GM23338 (cell line): ENCODE results near the gene TFF1. TPM values are rescaled to one million over a fixed set of nuclear protein-coding genes. Genes with fewer than 3 reads are reported as not detected.

Source experiments
- ATAC-seq: fragments of 200-7000 bp; cut with Tn5 transposase; 3 replicates; pipeline ENCODE4 v1.9.1; 2020
- DNase-seq: peaks from one replicate; pipeline ENCODE4 v3.0.0-alpha.2; 2015; ENCODE audit warnings: low spot score
- H2AFZ ChIP-seq: fragments of 200-600 bp; sonication (generic); 2 replicates; pipeline ENCODE4 v1.8.0; 2016; ENCODE audit warnings: antibody characterized with exemption, mild to moderate bottlenecking, moderate library complexity
- H3F3A ChIP-seq: fragments of 200-600 bp; sonication (generic); replicated peaks from 2 replicates; pipeline ENCODE4 v1.8.0; 2017; ENCODE audit warnings: antibody characterized with exemption, mixed run types, low read depth
- H3K27ac ChIP-seq: fragments of 200-600 bp; sonication (generic); 2 replicates; pipeline ENCODE4 v1.6.1; 2016; ENCODE audit warnings: low read depth
- H3K27me3 ChIP-seq: fragments of 200-600 bp; sonication (generic); 2 replicates; pipeline ENCODE4 v1.8.0; 2016; ENCODE audit warnings: mild to moderate bottlenecking, mixed run types, moderate library complexity; ENCODE audit not compliant: insufficient read depth
- H3K36me3 ChIP-seq: fragments of 200-600 bp; sonication (generic); 2 replicates; pipeline ENCODE4 v1.8.0; 2016; ENCODE audit warnings: mild to moderate bottlenecking; ENCODE audit not compliant: insufficient read depth
- H3K4me1 ChIP-seq: fragments of 200-600 bp; sonication (generic); 2 replicates; pipeline ENCODE4 v1.8.0; 2016; ENCODE audit warnings: mild to moderate bottlenecking, moderate library complexity; ENCODE audit not compliant: insufficient read depth
- H3K4me2 ChIP-seq: fragments of 200-600 bp; sonication (generic); 2 replicates; pipeline ENCODE4 v1.7.1; 2017; ENCODE audit warnings: mixed run types
- H3K4me3 ChIP-seq: fragments of 200-600 bp; sonication (generic); 2 replicates; pipeline ENCODE4 v1.6.1; 2016; ENCODE audit warnings: mixed run types
- H3K79me2 ChIP-seq: fragments of 200-600 bp; sonication (generic); replicated peaks from 2 replicates; pipeline ENCODE4 v1.8.0; 2017; ENCODE audit warnings: mild to moderate bottlenecking; ENCODE audit not compliant: insufficient read depth
- H3K9me2 ChIP-seq: fragments of 200-600 bp; sonication (generic); 2 replicates; pipeline ENCODE4 v1.8.0; 2017; ENCODE audit not compliant: insufficient read depth
- H4K20me1 ChIP-seq: fragments of 200-600 bp; sonication (generic); replicated peaks from 2 replicates; pipeline ENCODE4 v1.8.0; 2017; ENCODE audit warnings: mild to moderate bottlenecking; ENCODE audit not compliant: insufficient read depth
- H3K27ac Mint-ChIP-seq: 2 replicates; pipeline ENCODE4 v1.8.0; 2020; ENCODE audit warnings: inconsistent platforms, mild to moderate bottlenecking, moderate library complexity, mixed read lengths
- H3K27me3 Mint-ChIP-seq: 3 replicates; pipeline ENCODE4 v1.8.0; 2022; ENCODE audit warnings: low read depth, mild to moderate bottlenecking, moderate library complexity, mixed read lengths, inconsistent platforms; ENCODE audit not compliant: insufficient read depth, poor library complexity
- H3K36me3 Mint-ChIP-seq: 3 replicates; pipeline ENCODE4 v1.8.0; 2021; ENCODE audit warnings: low read depth, mild to moderate bottlenecking, inconsistent platforms, moderate library complexity, mixed read lengths
- H3K4me1 Mint-ChIP-seq: 3 replicates; pipeline ENCODE4 v1.8.0; 2020; ENCODE audit warnings: mild to moderate bottlenecking, inconsistent platforms, mixed read lengths
- H3K4me3 Mint-ChIP-seq: 3 replicates; pipeline ENCODE4 v1.8.0; 2021; ENCODE audit warnings: moderate library complexity, mild to moderate bottlenecking, inconsistent platforms, mixed read lengths
- H3K9me3 Mint-ChIP-seq: 3 replicates; pipeline ENCODE4 v1.8.0; 2020; ENCODE audit warnings: moderate library complexity, mild to moderate bottlenecking, inconsistent platforms, mixed read lengths
- CREB1 ChIP-seq: fragments of 250-450 bp; sonication (Bioruptor Pico); IDR thresholded peaks from 2 replicates; pipeline ENCODE4 v1.5.0; 2020; ENCODE audit warnings: low read depth, mild to moderate bottlenecking, moderate library complexity
- EZH2 ChIP-seq: fragments of 200-600 bp; sonication (generic); IDR thresholded peaks from one replicate; pipeline ENCODE4 v1.8.0; 2017; ENCODE audit warnings: antibody characterized with exemption, mild to moderate bottlenecking, low read depth; ENCODE audit not compliant: unreplicated experiment
- EZH2phosphoT487 ChIP-seq: fragments of 200-600 bp; sonication (generic); IDR thresholded peaks from one replicate; pipeline ENCODE4 v1.8.1; 2018; ENCODE audit warnings: antibody characterized with exemption; ENCODE audit not compliant: unreplicated experiment
- JUNB ChIP-seq: IDR thresholded peaks from one replicate; pipeline ENCODE4 v1.6.1; 2016; ENCODE audit warnings: antibody characterized with exemption; ENCODE audit not compliant: unreplicated experiment
- NANOG ChIP-seq: IDR thresholded peaks from 2 replicates; pipeline ENCODE4 v1.6.1; 2016; ENCODE audit warnings: antibody characterized with exemption, borderline replicate concordance
- POLR2AphosphoS5 ChIP-seq: IDR thresholded peaks from 2 replicates; pipeline ENCODE4 v1.6.1; 2016; ENCODE audit warnings: antibody characterized with exemption, low read depth
- STAT1 ChIP-seq: IDR thresholded peaks from one replicate; pipeline ENCODE4 v1.6.1; 2016; ENCODE audit warnings: antibody characterized with exemption; ENCODE audit not compliant: unreplicated experiment
- ZNF114 ChIP-seq: fragments of 250-450 bp; sonication (Bioruptor Pico); IDR thresholded peaks from 2 replicates; pipeline ENCODE4 v1.5.0; 2020; ENCODE audit warnings: mild to moderate bottlenecking, moderate library complexity
- ZNF331 ChIP-seq: fragments of 250-450 bp; sonication (Bioruptor Pico); IDR thresholded peaks from 2 replicates; pipeline ENCODE4 v1.5.0; 2020; ENCODE audit warnings: low read depth, mild to moderate bottlenecking, moderate library complexity
- polyA plus RNA-seq: library from polyadenylated mRNA; unstranded; fragments of >200 nt; fragmentation: Nextera tagmentation; extraction: Ambion mirVana; gene quantifications from 2 replicates; pipeline ENCODE4 v1.2.1, GENCODE V29; 2016
- total RNA-seq: library from RNA; depleted of rRNA; stranded (reverse); fragments of >200 nt; shearing (Covaris generic); gene quantifications from 2 replicates; pipeline ENCODE4 v1.2.3, GENCODE V29; 2014
- TF ChIP-seq, protein P1 (sequence below): IDR thresholded peaks from one replicate; pipeline ENCODE4 v1.6.1; 2018; ENCODE audit warnings: antibody characterized with exemption; ENCODE audit not compliant: unreplicated experiment
- TF ChIP-seq, protein P2 (sequence below): IDR thresholded peaks from 2 replicates; pipeline ENCODE4 v1.6.1; 2016; ENCODE audit warnings: antibody characterized with exemption
- TF ChIP-seq, protein P3 (sequence below): fragments of 250-450 bp; sonication (Bioruptor Pico); IDR thresholded peaks from 2 replicates; pipeline ENCODE4 v1.5.0; 2020; ENCODE audit warnings: mild to moderate bottlenecking, moderate library complexity
- TF ChIP-seq, protein P4 (sequence below), 2 experiments: fragments of 200-600 bp in 1 of 2; sonication (generic) in 1 of 2; conservative IDR thresholded peaks; 2 replicates each; pipeline versions ENCODE4 v1.5.1 to v1.6.1; 2016 to 2017; ENCODE audit warnings: antibody characterized with exemption in 2 of 2, low read depth in 2 of 2, mild to moderate bottlenecking in 2 of 2, moderate library complexity in 1 of 2

Gene TFF1
- total and polyA plus RNA-seq, 2 experiments from 2014 or later, result not detected

DNA sequence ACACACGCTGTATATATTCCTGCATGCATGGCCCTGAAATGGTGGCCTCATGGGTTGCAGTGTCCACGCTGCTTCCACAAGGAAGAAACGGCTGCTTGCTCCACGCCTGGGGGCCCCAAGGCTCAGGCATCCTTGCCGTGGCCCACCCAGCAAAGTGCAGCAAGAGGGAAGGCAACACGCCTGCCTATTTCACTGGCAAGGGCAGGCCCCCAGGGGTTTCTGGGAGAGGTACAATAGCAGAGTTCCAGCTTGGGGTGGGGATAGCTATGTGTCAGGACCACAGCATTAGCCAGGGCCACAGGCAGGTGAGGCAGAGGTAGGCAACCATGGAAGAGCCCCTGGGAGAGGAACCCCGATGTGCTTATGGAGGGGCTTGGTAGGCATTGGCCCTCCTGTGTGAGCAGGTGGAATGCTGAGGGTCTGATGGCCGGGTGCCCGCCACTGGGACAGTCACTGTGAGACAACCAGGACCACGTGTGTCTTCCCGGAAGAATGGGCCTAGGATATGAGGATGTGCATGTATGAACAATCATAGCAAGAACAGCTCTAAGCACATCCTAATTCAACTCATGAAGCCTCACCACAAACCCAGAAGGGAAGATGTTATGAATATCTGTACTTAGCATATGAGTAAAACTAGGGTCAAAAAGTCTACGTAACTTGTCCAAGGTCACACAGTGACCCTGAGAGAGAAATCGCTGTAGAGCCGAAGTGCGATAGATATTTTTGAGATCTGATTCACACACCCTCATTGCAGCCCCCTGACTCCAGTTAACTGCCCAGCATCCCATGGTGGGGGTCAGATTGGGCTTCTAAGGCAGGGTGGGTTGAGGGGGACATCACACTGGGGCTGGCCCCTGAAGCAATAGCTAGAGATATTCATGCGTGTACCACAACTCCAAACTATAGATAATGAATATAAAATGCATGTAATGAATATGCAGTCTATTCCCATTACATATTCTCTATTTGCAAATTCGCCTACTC is 27.3 kb downstream of the TFF1 start:
- Mint-ChIP-seq H3K27ac (no peak overlapping the region), H3K4me1 (peaks cover 32% of the 10 kb centered on the region; the same call in 2 of the 3 replicates), H3K36me3 (no peaks in the 10 kb centered on the region), H3K27me3 (peaks cover 14% of the 10 kb centered on the region), H3K9me3 (no peaks in the 10 kb centered on the region), H3K4me3 (no peak overlapping the region)
- Histone ChIP-seq H3F3A (no peaks in the 10 kb centered on the region; the same call in 1 of the 2 replicates), H4K20me1 (no peaks in the 10 kb centered on the region), H3K36me3 (no peaks in the 10 kb centered on the region), H3K27ac (no peak overlapping the region; the same call in 1 of the 2 replicates), H3K27me3 (no peaks in the 10 kb centered on the region), H3K4me1 (peaks cover 14% of the 10 kb centered on the region; the same call in 1 of the 2 replicates), H2AFZ (0 out of 2 replicates have a peak overlapping the region, but pooled peaks have one; percentile 20), H3K9me2 (no peaks in the 10 kb centered on the region), H3K4me2 (no peak overlapping the region), H3K79me2 (no peaks in the 10 kb centered on the region), H3K4me3 (no peak overlapping the region)
- ATAC-seq (no peak), DNase-seq (no peak)
- TF ChIP-seq ZNF114 (no peak), CREB1 (CRISPR knock-in tag) (no peak), NANOG (no peak), EZH2 (no peak), JUNB (no peak), ZNF331 (CRISPR knock-in tag) (no peak), EZH2phosphoT487 (no peak), STAT1 (no peak), POLR2AphosphoS5 (no peak)
- TF ChIP-seq, protein P1, sequence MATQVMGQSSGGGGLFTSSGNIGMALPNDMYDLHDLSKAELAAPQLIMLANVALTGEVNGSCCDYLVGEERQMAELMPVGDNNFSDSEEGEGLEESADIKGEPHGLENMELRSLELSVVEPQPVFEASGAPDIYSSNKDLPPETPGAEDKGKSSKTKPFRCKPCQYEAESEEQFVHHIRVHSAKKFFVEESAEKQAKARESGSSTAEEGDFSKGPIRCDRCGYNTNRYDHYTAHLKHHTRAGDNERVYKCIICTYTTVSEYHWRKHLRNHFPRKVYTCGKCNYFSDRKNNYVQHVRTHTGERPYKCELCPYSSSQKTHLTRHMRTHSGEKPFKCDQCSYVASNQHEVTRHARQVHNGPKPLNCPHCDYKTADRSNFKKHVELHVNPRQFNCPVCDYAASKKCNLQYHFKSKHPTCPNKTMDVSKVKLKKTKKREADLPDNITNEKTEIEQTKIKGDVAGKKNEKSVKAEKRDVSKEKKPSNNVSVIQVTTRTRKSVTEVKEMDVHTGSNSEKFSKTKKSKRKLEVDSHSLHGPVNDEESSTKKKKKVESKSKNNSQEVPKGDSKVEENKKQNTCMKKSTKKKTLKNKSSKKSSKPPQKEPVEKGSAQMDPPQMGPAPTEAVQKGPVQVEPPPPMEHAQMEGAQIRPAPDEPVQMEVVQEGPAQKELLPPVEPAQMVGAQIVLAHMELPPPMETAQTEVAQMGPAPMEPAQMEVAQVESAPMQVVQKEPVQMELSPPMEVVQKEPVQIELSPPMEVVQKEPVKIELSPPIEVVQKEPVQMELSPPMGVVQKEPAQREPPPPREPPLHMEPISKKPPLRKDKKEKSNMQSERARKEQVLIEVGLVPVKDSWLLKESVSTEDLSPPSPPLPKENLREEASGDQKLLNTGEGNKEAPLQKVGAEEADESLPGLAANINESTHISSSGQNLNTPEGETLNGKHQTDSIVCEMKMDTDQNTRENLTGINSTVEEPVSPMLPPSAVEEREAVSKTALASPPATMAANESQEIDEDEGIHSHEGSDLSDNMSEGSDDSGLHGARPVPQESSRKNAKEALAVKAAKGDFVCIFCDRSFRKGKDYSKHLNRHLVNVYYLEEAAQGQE, result no peak
- TF ChIP-seq, protein P2, sequence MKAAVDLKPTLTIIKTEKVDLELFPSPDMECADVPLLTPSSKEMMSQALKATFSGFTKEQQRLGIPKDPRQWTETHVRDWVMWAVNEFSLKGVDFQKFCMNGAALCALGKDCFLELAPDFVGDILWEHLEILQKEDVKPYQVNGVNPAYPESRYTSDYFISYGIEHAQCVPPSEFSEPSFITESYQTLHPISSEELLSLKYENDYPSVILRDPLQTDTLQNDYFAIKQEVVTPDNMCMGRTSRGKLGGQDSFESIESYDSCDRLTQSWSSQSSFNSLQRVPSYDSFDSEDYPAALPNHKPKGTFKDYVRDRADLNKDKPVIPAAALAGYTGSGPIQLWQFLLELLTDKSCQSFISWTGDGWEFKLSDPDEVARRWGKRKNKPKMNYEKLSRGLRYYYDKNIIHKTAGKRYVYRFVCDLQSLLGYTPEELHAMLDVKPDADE, result no peak
- TF ChIP-seq, protein P3, sequence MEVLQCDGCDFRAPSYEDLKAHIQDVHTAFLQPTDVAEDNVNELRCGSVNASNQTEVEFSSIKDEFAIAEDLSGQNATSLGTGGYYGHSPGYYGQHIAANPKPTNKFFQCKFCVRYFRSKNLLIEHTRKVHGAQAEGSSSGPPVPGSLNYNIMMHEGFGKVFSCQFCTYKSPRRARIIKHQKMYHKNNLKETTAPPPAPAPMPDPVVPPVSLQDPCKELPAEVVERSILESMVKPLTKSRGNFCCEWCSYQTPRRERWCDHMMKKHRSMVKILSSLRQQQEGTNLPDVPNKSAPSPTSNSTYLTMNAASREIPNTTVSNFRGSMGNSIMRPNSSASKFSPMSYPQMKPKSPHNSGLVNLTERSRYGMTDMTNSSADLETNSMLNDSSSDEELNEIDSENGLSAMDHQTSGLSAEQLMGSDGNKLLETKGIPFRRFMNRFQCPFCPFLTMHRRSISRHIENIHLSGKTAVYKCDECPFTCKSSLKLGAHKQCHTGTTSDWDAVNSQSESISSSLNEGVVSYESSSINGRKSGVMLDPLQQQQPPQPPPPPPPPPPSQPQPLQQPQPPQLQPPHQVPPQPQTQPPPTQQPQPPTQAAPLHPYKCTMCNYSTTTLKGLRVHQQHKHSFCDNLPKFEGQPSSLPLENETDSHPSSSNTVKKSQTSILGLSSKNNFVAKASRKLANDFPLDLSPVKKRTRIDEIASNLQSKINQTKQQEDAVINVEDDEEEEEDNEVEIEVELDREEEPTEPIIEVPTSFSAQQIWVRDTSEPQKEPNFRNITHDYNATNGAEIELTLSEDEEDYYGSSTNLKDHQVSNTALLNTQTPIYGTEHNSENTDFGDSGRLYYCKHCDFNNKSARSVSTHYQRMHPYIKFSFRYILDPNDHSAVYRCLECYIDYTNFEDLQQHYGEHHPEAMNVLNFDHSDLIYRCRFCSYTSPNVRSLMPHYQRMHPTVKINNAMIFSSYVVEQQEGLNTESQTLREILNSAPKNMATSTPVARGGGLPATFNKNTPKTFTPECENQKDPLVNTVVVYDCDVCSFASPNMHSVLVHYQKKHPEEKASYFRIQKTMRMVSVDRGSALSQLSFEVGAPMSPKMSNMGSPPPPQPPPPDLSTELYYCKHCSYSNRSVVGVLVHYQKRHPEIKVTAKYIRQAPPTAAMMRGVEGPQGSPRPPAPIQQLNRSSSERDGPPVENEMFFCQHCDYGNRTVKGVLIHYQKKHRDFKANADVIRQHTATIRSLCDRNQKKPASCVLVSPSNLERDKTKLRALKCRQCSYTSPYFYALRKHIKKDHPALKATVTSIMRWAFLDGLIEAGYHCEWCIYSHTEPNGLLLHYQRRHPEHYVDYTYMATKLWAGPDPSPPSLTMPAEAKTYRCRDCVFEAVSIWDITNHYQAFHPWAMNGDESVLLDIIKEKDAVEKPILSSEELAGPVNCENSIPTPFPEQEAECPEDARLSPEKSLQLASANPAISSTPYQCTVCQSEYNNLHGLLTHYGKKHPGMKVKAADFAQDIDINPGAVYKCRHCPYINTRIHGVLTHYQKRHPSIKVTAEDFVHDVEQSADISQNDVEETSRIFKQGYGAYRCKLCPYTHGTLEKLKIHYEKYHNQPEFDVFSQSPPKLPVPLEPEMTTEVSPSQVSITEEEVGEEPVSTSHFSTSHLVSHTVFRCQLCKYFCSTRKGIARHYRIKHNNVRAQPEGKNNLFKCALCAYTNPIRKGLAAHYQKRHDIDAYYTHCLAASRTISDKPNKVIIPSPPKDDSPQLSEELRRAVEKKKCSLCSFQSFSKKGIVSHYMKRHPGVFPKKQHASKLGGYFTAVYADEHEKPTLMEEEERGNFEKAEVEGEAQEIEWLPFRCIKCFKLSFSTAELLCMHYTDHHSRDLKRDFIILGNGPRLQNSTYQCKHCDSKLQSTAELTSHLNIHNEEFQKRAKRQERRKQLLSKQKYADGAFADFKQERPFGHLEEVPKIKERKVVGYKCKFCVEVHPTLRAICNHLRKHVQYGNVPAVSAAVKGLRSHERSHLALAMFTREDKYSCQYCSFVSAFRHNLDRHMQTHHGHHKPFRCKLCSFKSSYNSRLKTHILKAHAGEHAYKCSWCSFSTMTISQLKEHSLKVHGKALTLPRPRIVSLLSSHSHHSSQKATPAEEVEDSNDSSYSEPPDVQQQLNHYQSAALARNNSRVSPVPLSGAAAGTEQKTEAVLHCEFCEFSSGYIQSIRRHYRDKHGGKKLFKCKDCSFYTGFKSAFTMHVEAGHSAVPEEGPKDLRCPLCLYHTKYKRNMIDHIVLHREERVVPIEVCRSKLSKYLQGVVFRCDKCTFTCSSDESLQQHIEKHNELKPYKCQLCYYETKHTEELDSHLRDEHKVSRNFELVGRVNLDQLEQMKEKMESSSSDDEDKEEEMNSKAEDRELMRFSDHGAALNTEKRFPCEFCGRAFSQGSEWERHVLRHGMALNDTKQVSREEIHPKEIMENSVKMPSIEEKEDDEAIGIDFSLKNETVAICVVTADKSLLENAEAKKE (CRISPR knock-in tag), result no peak
- TF ChIP-seq, protein P4, sequence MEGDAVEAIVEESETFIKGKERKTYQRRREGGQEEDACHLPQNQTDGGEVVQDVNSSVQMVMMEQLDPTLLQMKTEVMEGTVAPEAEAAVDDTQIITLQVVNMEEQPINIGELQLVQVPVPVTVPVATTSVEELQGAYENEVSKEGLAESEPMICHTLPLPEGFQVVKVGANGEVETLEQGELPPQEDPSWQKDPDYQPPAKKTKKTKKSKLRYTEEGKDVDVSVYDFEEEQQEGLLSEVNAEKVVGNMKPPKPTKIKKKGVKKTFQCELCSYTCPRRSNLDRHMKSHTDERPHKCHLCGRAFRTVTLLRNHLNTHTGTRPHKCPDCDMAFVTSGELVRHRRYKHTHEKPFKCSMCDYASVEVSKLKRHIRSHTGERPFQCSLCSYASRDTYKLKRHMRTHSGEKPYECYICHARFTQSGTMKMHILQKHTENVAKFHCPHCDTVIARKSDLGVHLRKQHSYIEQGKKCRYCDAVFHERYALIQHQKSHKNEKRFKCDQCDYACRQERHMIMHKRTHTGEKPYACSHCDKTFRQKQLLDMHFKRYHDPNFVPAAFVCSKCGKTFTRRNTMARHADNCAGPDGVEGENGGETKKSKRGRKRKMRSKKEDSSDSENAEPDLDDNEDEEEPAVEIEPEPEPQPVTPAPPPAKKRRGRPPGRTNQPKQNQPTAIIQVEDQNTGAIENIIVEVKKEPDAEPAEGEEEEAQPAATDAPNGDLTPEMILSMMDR (conservative IDR thresholded peaks at IDR 0.05; ENCODE audit: low read depth in 2 of 2), result no peak
